ACHN (cell line): ENCODE measurements around the gene SPHKAP.
"Not testable (repeated sequence)": the region's sequence is repeated elsewhere in the genome, so short reads cannot be mapped to it uniquely, and the experiment has no call there.

ENCODE experiments used
- DNase-seq: peaks from one replicate; pipeline ENCODE4 v3.0.0-alpha.2; 2015
- in situ Hi-C: cut with HindIII; loops from 2 replicates; pipeline ENCODE4 v1.10.0; 2017; ENCODE audit warnings: low sequenced_read_pairs, low pct_ligation_motif_present, low pct_unique_long_range_greater_than_20kb

The SPHKAP gene

GRCh38 chr2:228105526-228106250 lies 75.8 kb downstream of the SPHKAP start:
- in situ Hi-C loops: no loop called here
- no peak for DNase-seq

GRCh38 chr2:228104215-228104614 lies 77.3 kb downstream of the SPHKAP start:
- DNase-seq: no peak
- in situ Hi-C loops: no loop called here

DNA sequence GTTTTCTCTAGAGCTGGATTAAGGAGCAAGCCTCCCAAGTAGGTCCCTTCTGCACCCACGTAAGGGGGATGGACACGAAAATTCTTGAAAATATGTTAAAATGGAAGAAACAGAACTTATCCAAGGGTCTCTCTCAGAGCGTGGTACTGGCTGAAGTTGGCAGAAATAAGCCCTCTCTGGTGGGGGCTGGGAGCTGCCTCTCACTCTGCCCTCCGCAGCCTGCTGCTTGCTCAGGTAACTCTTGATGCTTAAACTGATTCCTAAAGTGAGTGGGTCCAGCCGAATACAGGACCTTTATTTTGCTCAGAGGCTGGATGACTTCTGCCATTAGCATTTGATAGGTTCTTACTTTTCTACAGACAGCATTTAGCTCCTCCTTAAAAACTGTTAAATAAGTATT lies 78.1 kb downstream of the SPHKAP start:
- in situ Hi-C loops: no loop called here
- no peak for DNase-seq

DNA sequence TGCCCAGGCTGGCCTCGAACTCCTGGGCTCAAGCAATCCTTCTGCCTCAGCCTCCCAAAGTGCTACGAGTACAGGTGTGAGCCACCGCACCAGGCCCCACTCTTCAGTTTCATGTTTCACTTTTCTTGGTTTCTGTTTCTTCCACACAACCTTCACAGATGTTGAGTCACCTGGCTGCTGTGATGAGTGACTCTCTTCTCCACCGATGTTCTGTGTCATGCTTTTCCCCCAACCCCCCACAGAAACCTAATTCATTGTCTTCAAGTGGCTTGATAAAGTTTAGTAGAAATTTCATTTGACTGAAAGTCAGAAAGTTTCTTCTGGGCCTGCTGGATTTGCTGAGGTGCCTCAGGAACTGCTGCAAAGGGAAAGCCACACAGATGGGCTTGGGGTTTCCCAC lies 78.5 kb downstream of the SPHKAP start:
- no peak for DNase-seq
- in situ Hi-C loops: no loop called here

DNA sequence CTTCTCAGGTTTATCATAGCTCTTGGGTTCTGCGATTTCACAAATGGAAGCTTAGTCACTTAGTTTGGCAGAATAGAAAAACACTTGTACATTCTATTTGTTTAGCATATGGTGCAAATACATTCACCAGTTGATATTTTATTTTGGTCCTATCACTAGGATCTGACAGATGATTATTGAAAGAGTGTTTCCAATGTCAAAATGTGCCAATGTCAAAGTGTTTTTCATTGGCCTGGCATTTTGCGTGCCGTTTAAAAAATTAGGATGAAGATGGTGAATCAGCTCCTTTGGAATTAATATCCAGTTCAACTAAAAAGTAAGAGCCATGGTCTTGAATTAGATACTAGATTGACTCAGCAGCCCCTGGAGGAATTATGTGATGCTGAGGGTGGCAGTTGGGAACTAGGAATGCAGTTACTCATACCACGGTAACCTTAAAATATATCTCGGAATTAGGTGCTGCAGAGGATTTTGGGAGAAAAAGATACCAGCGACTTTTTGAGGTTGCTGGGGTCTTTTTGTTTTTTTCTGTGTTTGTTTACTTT lies 87.0 kb downstream of the SPHKAP start:
- DNase-seq: no peak
- in situ Hi-C loops: no loop called here

DNA sequence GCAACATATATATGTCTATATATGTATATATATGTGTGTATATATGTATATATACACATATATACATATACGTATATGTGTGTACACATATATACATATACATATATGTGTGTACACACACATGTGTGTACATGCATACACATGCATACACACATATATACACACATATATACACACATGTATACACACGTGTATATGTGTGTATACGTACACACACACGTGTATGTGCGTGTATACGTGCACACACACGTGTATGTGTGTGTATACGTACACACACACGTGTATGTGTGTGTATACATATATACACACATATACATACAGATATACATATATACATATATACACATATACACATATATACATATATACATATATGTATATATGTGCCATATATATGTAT lies 89.4 kb downstream of the SPHKAP start:
- no peak for DNase-seq
- in situ Hi-C loops: no loop called here

- no peak for DNase-seq
- in situ Hi-C loops: no loop called here
Observed at GRCh38 chr2:228086561-228086960, 94.9 kb downstream of the SPHKAP start.

- in situ Hi-C loops: no loop called here
- no peak for DNase-seq
Observed at GRCh38 chr2:228084717-228085116, 96.8 kb downstream of the SPHKAP start.

- DNase-seq: no peak
- in situ Hi-C loops: no loop called here
Observed at GRCh38 chr2:228083131-228083530, 98.4 kb downstream of the SPHKAP start.

- in situ Hi-C loops: no loop called here
- no peak for DNase-seq
Observed at GRCh38 chr2:228082571-228082970, 98.9 kb downstream of the SPHKAP start.

DNA sequence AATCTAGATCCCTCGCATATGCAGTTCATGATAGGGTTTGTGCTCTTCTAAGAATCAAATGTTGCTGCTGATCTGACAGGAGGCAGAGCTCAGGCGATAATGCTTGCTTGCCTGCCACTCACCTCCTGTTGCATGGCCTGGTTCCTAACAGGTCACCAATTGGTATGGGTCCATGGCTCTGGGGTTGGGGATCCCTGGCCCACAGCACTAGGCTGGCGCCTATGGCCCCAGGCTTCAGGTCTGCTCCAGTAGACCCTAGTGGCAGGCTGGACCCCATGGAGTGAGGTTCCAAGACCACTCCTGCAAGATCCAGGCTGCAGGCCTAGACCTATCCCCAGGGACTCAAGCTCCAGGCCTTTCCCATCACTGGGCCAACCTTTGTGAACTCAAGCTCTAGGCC lies 102.3 kb downstream of the SPHKAP start:
- in situ Hi-C loops: no loop called here
- no peak for DNase-seq

DNA sequence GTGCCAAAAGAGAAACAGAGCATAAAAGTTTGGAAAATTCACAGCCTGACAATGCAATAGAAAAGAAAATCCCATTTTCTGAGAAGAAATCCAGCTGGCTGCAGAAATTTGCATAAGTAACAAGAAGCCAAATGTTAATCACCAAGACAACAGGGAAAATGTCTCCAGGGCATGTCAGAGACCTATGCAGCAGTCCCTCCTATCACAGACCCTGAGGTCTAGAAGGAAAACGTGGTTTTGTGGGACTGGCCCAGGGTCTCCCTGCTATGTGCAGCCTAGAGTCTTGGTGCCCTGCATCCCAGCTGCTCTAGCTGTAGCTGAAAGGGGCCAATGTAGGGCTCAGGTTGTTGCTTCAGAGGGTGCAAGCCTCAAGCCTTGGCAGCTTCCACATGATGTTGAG lies 104.8 kb downstream of the SPHKAP start:
- in situ Hi-C loops, DNase-seq: not testable (repeated sequence)

GRCh38 chr2:228072669-228073068 lies 108.8 kb downstream of the SPHKAP start:
- no peak for DNase-seq
- in situ Hi-C loops: no loop called here

DNA sequence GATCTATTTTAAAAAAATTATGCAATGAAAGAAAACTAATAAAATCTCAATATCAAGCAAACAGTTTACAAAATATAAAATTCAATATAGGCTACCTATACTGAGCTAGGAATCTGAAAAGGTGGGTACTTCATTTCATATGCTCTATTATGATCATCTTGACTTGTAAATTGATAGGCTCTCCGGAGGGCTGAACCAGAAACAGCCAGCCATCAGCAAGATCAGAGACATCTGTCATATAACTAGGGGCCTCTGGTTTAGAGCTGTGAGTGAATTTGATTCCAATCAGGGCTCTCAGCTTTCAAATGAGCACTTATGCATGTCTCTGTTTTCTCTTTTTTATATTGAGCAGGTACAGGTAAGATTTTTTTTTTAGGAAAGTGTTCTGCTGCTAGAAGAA lies 114.2 kb downstream of the SPHKAP start:
- in situ Hi-C loops: no loop called here

DNA sequence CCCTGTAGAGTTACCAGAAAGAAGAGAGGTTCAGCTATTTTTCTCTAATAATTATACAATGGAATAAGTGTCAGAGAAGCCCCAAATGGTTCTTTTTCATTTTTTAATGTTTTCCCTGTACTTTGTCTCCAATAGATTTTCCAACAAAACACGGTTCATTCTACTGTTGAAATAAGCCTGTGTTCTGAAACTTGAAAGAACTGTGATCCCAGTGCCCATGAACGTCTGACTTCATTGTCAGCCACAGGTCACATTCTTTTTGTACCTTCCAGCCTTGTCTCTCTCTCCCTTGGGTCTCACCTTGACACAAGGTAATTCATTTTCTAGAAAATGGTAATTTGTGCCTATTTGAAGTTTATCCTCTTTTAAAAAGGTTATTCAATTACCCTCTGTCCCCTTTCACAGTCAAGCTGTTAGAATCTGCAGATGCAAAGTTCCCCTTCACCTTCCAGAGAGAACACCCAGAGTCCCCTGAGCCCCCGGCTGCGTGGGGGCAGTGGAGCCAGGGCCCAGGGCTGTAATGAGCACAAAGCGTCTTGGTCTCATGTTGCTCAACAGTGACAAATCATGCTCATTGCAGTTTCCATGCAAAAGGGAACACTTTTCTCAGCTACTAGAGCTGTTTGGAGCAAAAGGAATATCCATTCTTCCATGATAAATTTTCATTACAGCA lies 115.2 kb downstream of the SPHKAP start:
- in situ Hi-C loops: no loop called here

More for the DNA sequence above, 114.2 kb downstream of the SPHKAP start:
- no peak for DNase-seq

DNA sequence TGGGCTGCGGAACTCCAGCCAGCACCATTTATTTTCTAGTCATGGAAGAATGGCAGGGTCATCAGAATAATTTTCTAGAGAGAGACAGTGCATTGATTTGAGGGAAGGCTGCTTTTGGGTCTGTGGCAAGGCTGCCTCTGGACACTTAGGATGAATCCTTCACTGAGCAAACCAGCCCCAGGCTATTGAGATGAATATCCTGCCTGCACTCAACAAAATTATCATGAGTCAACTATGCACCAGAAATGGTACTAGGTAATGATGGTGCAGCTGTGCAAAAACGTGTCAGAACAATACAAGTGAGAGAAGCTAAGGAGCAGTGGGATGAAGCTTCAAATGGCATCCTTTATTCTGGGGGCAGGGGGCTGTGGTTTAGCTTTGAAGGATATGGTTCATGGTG lies 115.8 kb downstream of the SPHKAP start:
- in situ Hi-C loops: no loop called here
- no peak for DNase-seq

More for the DNA sequence above, 115.2 kb downstream of the SPHKAP start:
- no peak for DNase-seq

- in situ Hi-C loops: no loop called here
Observed at GRCh38 chr2:228064796-228065315, 116.6 kb downstream of the SPHKAP start.

GRCh38 chr2:228064024-228064423 lies 117.5 kb downstream of the SPHKAP start:
- in situ Hi-C loops: no loop called here
- no peak for DNase-seq

More at GRCh38 chr2:228064796-228065315, 116.6 kb downstream of the SPHKAP start:
- DNase-seq: no peak

- in situ Hi-C loops: no loop called here
- no peak for DNase-seq
Observed at GRCh38 chr2:228063558-228063957, 117.9 kb downstream of the SPHKAP start.

DNA sequence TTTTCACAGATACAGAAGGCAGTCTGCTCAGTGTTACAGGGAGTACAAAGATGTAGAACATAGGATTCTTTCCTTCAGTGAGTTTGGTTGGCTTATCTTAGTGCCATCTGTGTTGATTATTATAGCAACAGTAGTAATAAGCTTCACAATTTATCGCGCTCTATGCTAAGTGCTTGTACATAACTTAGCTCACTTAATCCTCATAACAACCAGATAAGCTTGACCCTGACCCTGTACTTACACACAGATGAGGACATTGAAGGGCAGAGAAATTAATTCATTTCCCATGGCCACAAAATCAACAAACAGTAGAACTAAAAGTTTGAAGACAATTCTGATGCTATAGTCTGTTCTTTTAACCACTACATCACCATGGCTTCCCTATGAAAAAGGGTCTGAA lies 121.8 kb downstream of the SPHKAP start:
- DNase-seq: no peak
- in situ Hi-C loops: no loop called here
